ENCODE results near the gene EFHC1.
"Not testable (repeated sequence)": the region's sequence is repeated elsewhere in the genome, so short reads cannot be mapped to it uniquely, and the experiment has no call there.

The EFHC1 gene

GRCh38 chr6:52424513-52424912 is 4.4 kb downstream of the EFHC1 start:
- Histone ChIP-seq H3K79me2 (ENCODE audit: low read length) (no peaks in the 10 kb centered on the region), H3K9me2 (replicated peaks; ENCODE audit: insufficient read depth, low read length) (no peaks in the 10 kb centered on the region), H3K27me3 (replicated peaks; ENCODE audit: insufficient read depth, low read length) (no peaks in the 10 kb centered on the region), H3K4me2 (ENCODE audit: low read depth, low read length) (no peak overlapping the region), H3K4me1 (ENCODE audit: low read length) (peaks cover 14% of the 10 kb centered on the region), H3K9me3 (replicated peaks; ENCODE audit: insufficient read depth, low read length) (no peaks in the 10 kb centered on the region), H4K20me1 (ENCODE audit: insufficient read depth, low read length) (no peaks in the 10 kb centered on the region), H3K27ac (ENCODE audit: low read length) (no peak overlapping the region), H3K9ac (ENCODE audit: low read length) (no peak overlapping the region), H2AFZ (ENCODE audit: low read length) (no peak overlapping the region), H3K36me3 (replicated peaks; ENCODE audit: insufficient read depth, low read length) (no peaks in the 10 kb centered on the region), H3K4me3 (ENCODE audit: low read length) (no peak overlapping the region), H3F3A (ENCODE audit: insufficient read depth, low read length) (no peaks in the 10 kb centered on the region)
- no peak for DNase-seq
- TF ChIP-seq EZH2 (optimal IDR thresholded peaks at IDR 0.05; ENCODE audit: low read depth, low read length) (no peak), CTCF (IDR thresholded peaks at IDR 0.05; ENCODE audit: low read length) (no peak), EZH2phosphoT487 (IDR thresholded peaks at IDR 0.05; ENCODE audit: low read length) (no peak)

- Histone ChIP-seq H3K9me2 (replicated peaks; ENCODE audit: insufficient read depth, low read length) (no peaks in the 10 kb centered on the region), H3K9me3 (replicated peaks; ENCODE audit: insufficient read depth, low read length) (no peaks in the 10 kb centered on the region), H3K79me2 (ENCODE audit: low read length) (no peaks in the 10 kb centered on the region), H3K36me3 (replicated peaks; ENCODE audit: insufficient read depth, low read length) (no peaks in the 10 kb centered on the region), H3K27me3 (replicated peaks; ENCODE audit: insufficient read depth, low read length) (no peaks in the 10 kb centered on the region), H3K9ac (ENCODE audit: low read length) (no peak overlapping the region), H3K27ac (ENCODE audit: low read length) (no peak overlapping the region), H3K4me1 (ENCODE audit: low read length) (peaks cover 7% of the 10 kb centered on the region), H3K4me2 (ENCODE audit: low read depth, low read length) (no peak overlapping the region), H3F3A (ENCODE audit: insufficient read depth, low read length) (no peaks in the 10 kb centered on the region), H3K4me3 (ENCODE audit: low read length) (no peak overlapping the region), H2AFZ (ENCODE audit: low read length) (no peak overlapping the region), H4K20me1 (ENCODE audit: insufficient read depth, low read length) (no peaks in the 10 kb centered on the region)
- DNase-seq = no peak
- no peak for TF ChIP-seq EZH2phosphoT487 (IDR thresholded peaks at IDR 0.05; ENCODE audit: low read length)
- no peak for TF ChIP-seq EZH2 (optimal IDR thresholded peaks at IDR 0.05; ENCODE audit: low read depth, low read length)
- no peak for TF ChIP-seq CTCF (IDR thresholded peaks at IDR 0.05; ENCODE audit: low read length)
These were observed 6.5 kb downstream of the EFHC1 start for GRCh38 chr6:52426667-52427066.

GRCh38 chr6:52433294-52433693 is 13.2 kb downstream of the EFHC1 start:
- H3K27me3 ChIP-seq (replicated peaks; ENCODE audit: insufficient read depth, low read length); H3K27ac ChIP-seq (ENCODE audit: low read length); H3K9ac ChIP-seq (ENCODE audit: low read length); H3K4me3 ChIP-seq (ENCODE audit: low read length); H3F3A ChIP-seq (ENCODE audit: insufficient read depth, low read length); H3K36me3 ChIP-seq (replicated peaks; ENCODE audit: insufficient read depth, low read length); H3K4me2 ChIP-seq (ENCODE audit: low read depth, low read length); H3K79me2 ChIP-seq (ENCODE audit: low read length); H4K20me1 ChIP-seq (ENCODE audit: insufficient read depth, low read length); H3K9me3 ChIP-seq (replicated peaks; ENCODE audit: insufficient read depth, low read length); H3K9me2 ChIP-seq (replicated peaks; ENCODE audit: insufficient read depth, low read length); H3K4me1 ChIP-seq (ENCODE audit: low read length); H2AFZ ChIP-seq (ENCODE audit: low read length); DNase-seq: not testable (repeated sequence)

GRCh38 chr6:52435345-52435744 is 15.2 kb downstream of the EFHC1 start:
- Histone ChIP-seq H3K27me3 (replicated peaks; ENCODE audit: insufficient read depth, low read length) (no peaks in the 10 kb centered on the region), H3K27ac (ENCODE audit: low read length) (no peak overlapping the region), H3K79me2 (ENCODE audit: low read length) (no peaks in the 10 kb centered on the region), H2AFZ (ENCODE audit: low read length) (no peak overlapping the region), H3K36me3 (replicated peaks; ENCODE audit: insufficient read depth, low read length) (no peaks in the 10 kb centered on the region), H3K4me3 (ENCODE audit: low read length) (no peak overlapping the region), H3K4me2 (ENCODE audit: low read depth, low read length) (no peak overlapping the region), H3K9me3 (replicated peaks; ENCODE audit: insufficient read depth, low read length) (no peaks in the 10 kb centered on the region), H3K9ac (ENCODE audit: low read length) (no peak overlapping the region), H4K20me1 (ENCODE audit: insufficient read depth, low read length) (no peaks in the 10 kb centered on the region), H3K4me1 (ENCODE audit: low read length) (no peaks in the 10 kb centered on the region), H3K9me2 (replicated peaks; ENCODE audit: insufficient read depth, low read length) (no peaks in the 10 kb centered on the region), H3F3A (ENCODE audit: insufficient read depth, low read length) (no peaks in the 10 kb centered on the region)
- TF ChIP-seq EZH2phosphoT487 (IDR thresholded peaks at IDR 0.05; ENCODE audit: low read length) (no peak), EZH2 (optimal IDR thresholded peaks at IDR 0.05; ENCODE audit: low read depth, low read length) (no peak), CTCF (IDR thresholded peaks at IDR 0.05; ENCODE audit: low read length) (no peak)
- no peak for DNase-seq
